Measurements from ENCODE around the gene PKP4. TPM values are rescaled to one million over a fixed set of nuclear protein-coding genes. Genes with fewer than 3 reads are reported as not detected.
"Not testable (repeated sequence)": the region's sequence is repeated elsewhere in the genome, so short reads cannot be mapped to it uniquely, and the experiment has no call there.

Gene PKP4
- total RNA-seq, 1 donor from 2014 or later = 60.8 TPM

GRCh38 chr2:158463496-158464095 lies 6.8 kb downstream of the PKP4 start:
- H3K36me3 ChIP-seq = no peaks in the 10 kb centered on the region
- no peaks in the 10 kb centered on the region for H3K27me3 ChIP-seq
- H3K4me1 ChIP-seq = peaks cover under 1 to 6% of the 10 kb centered on the region in 2 donors
- intact Hi-C loops (cut with DNase I) = no loop called here
- H3K9me3 ChIP-seq = no peaks in the 10 kb centered on the region
- no peak for TF ChIP-seq CTCF (IDR thresholded peaks at IDR 0.05)
- no peak overlapping the region for H3K4me3 ChIP-seq
- no peak overlapping the region for H3K27ac ChIP-seq
- DNase-seq (ENCODE audit: low spot score in 2 of 2) = no peak

- no peak overlapping the region for H3K4me3 ChIP-seq
- H3K27me3 ChIP-seq = no peaks in the 10 kb centered on the region
- no peak overlapping the region for H3K27ac ChIP-seq
- H3K4me1 ChIP-seq = no peaks in the 10 kb centered on the region
- no peaks in the 10 kb centered on the region for H3K9me3 ChIP-seq
- peak in 2 of 3 experiments; percentile 13 to 21 for TF ChIP-seq CTCF (IDR thresholded peaks at IDR 0.05)
- intact Hi-C loops (cut with DNase I) = no loop called here
- DNase-seq (ENCODE audit: low spot score in 2 of 2) = no peak
- no peaks in the 10 kb centered on the region for H3K36me3 ChIP-seq
These were observed 7.9 kb downstream of the PKP4 start for GRCh38 chr2:158464426-158465281.

- DNase-seq (ENCODE audit: low spot score in 2 of 2) = no peak
- Histone ChIP-seq H3K27ac (no peak overlapping the region), H3K27me3 (no peaks in the 10 kb centered on the region), H3K9me3 (no peaks in the 10 kb centered on the region), H3K4me3 (no peak overlapping the region), H3K4me1 (no peaks in the 10 kb centered on the region), H3K36me3 (no peaks in the 10 kb centered on the region)
- TF ChIP-seq CTCF (IDR thresholded peaks at IDR 0.05) = no peak
- intact Hi-C loops (cut with DNase I) = no loop called here
These were observed 10.5 kb downstream of the PKP4 start for GRCh38 chr2:158467248-158467647.

GRCh38 chr2:158472829-158473228 lies 16.1 kb downstream of the PKP4 start:
- H3K27me3 ChIP-seq; H3K4me1 ChIP-seq; H3K9me3 ChIP-seq; H3K4me3 ChIP-seq; DNase-seq (ENCODE audit: low spot score in 2 of 2); intact Hi-C loops (cut with DNase I); H3K27ac ChIP-seq; H3K36me3 ChIP-seq: not testable (repeated sequence)

- H3K9me3 ChIP-seq; H3K4me1 ChIP-seq; intact Hi-C loops (cut with DNase I); H3K36me3 ChIP-seq; H3K27me3 ChIP-seq; DNase-seq (ENCODE audit: low spot score in 2 of 2); H3K27ac ChIP-seq; H3K4me3 ChIP-seq: not testable (repeated sequence)
These were observed 16.5 kb downstream of the PKP4 start for GRCh38 chr2:158473300-158473699.

- H3K4me1 ChIP-seq = peaks cover 0 to 10% of the 10 kb centered on the region in 2 donors
- no peak for TF ChIP-seq CTCF (IDR thresholded peaks at IDR 0.05)
- intact Hi-C loops (cut with DNase I) = no loop called here
These were observed 17.1 kb downstream of the PKP4 start for GRCh38 chr2:158473719-158474392.

GRCh38 chr2:158474526-158475011 lies 17.8 kb downstream of the PKP4 start:
- H3K36me3 ChIP-seq; DNase-seq (ENCODE audit: low spot score in 2 of 2); H3K4me3 ChIP-seq; H3K27me3 ChIP-seq; H3K9me3 ChIP-seq; intact Hi-C loops (cut with DNase I); H3K27ac ChIP-seq: not testable (repeated sequence)
- H3K4me1 ChIP-seq = peaks cover 0 to 10% of the 10 kb centered on the region in 2 donors

More at GRCh38 chr2:158473719-158474392, 17.1 kb downstream of the PKP4 start:
- Histone ChIP-seq H3K27ac (no peak overlapping the region), H3K4me3 (no peak overlapping the region), H3K27me3 (no peaks in the 10 kb centered on the region), H3K36me3 (no peaks in the 10 kb centered on the region), H3K9me3 (no peaks in the 10 kb centered on the region)
- DNase-seq (ENCODE audit: low spot score in 2 of 2) = no peak

Measured in ascending aorta (tissue), 2 donors.